T-helper 1 cell treated with Interleukin-12 subunit alpha and Interleukin-12 subunit beta and Interleukin-4 antibody, amounts not matched to agents 30 μg/mL and 1 μg/mL, for 36 hours (primary cell): ENCODE measurements around the gene SPINT2.

Source experiments
- H3K27ac Mint-ChIP-seq: one replicate; pipeline ENCODE4 v1.8.0; 2021; ENCODE audit warnings: mild to moderate bottlenecking, mixed read lengths
- H3K27me3 Mint-ChIP-seq: one replicate; pipeline ENCODE4 v1.8.0; 2021; ENCODE audit warnings: low read depth, mixed read lengths
- H3K36me3 Mint-ChIP-seq: one replicate; pipeline ENCODE4 v1.8.0; 2021; ENCODE audit warnings: low read depth, mixed read lengths
- H3K4me1 Mint-ChIP-seq: one replicate; pipeline ENCODE4 v1.8.0; 2021; ENCODE audit warnings: low read depth, mixed read lengths
- H3K4me3 Mint-ChIP-seq: one replicate; pipeline ENCODE4 v1.8.0; 2021; ENCODE audit warnings: mild to moderate bottlenecking, moderate library complexity, mixed read lengths
- H3K9me3 Mint-ChIP-seq: one replicate; pipeline ENCODE4 v1.8.0; 2021; ENCODE audit warnings: mixed read lengths

SPINT2 gene

GRCh38 chr19:38308006-38308766 lies 43.8 kb downstream of the SPINT2 start:
- Mint-ChIP-seq H3K4me1 (peaks cover 9% of the 10 kb centered on the region), H3K27ac (no peak overlapping the region), H3K4me3 (no peak overlapping the region), H3K9me3 (no peaks in the 10 kb centered on the region), H3K27me3 (no peaks in the 10 kb centered on the region), H3K36me3 (peaks cover 18% of the 10 kb centered on the region)

- H3K4me1 Mint-ChIP-seq, result peaks cover 9% of the 10 kb centered on the region
- no peaks in the 10 kb centered on the region for H3K9me3 Mint-ChIP-seq
- H3K4me3 Mint-ChIP-seq, result no peak overlapping the region
- no peaks in the 10 kb centered on the region for H3K27me3 Mint-ChIP-seq
- no peak overlapping the region for H3K27ac Mint-ChIP-seq
- H3K36me3 Mint-ChIP-seq, result peaks cover 18% of the 10 kb centered on the region
Measured at GRCh38 chr19:38308926-38309614, 44.7 kb downstream of the SPINT2 start.

GRCh38 chr19:38309615-38310278 lies 45.4 kb downstream of the SPINT2 start:
- Mint-ChIP-seq H3K4me1 (peaks cover 11% of the 10 kb centered on the region), H3K9me3 (no peaks in the 10 kb centered on the region), H3K36me3 (peaks cover 18% of the 10 kb centered on the region), H3K4me3 (no peak overlapping the region), H3K27me3 (no peaks in the 10 kb centered on the region), H3K27ac (no peak overlapping the region)

GRCh38 chr19:38310279-38310670 lies 45.9 kb downstream of the SPINT2 start:
- Mint-ChIP-seq H3K27ac (no peak overlapping the region), H3K4me1 (peaks cover 15% of the 10 kb centered on the region), H3K27me3 (no peaks in the 10 kb centered on the region), H3K36me3 (peaks cover 19% of the 10 kb centered on the region), H3K4me3 (no peak overlapping the region), H3K9me3 (no peaks in the 10 kb centered on the region)

- no peak overlapping the region for H3K27ac Mint-ChIP-seq
Measured at GRCh38 chr19:38310986-38311385, 46.6 kb downstream of the SPINT2 start.

GRCh38 chr19:38315657-38316476 lies 51.5 kb downstream of the SPINT2 start, which contains the start of gene YIF1B:
YIF1B (minus strand) TSS chr19:38315947; CDS start chr19:38315917, 30 bp downstream.
- H3K4me1 Mint-ChIP-seq, result peaks cover 45% of the 10 kb centered on the region
- H3K27ac Mint-ChIP-seq, result peak within 1 kb of the TSS; percentile 94
- H3K9me3 Mint-ChIP-seq, result no peaks in the 10 kb centered on the region
- H3K36me3 Mint-ChIP-seq, result peaks cover 4% of the 10 kb centered on the region
- H3K4me3 Mint-ChIP-seq, result peak within 1 kb of the TSS; percentile 91
- no peaks in the 10 kb centered on the region for H3K27me3 Mint-ChIP-seq

More at GRCh38 chr19:38310986-38311385, 46.6 kb downstream of the SPINT2 start:
- Mint-ChIP-seq H3K27me3 (no peaks in the 10 kb centered on the region), H3K4me3 (no peak overlapping the region), H3K9me3 (no peaks in the 10 kb centered on the region), H3K36me3 (peaks cover 19% of the 10 kb centered on the region), H3K4me1 (peaks cover 15% of the 10 kb centered on the region)

- H3K4me3 Mint-ChIP-seq, result peak overlapping the region; percentile 91
- H3K4me1 Mint-ChIP-seq, result peaks cover 50% of the 10 kb centered on the region
- H3K27me3 Mint-ChIP-seq, result no peaks in the 10 kb centered on the region
- H3K36me3 Mint-ChIP-seq, result peaks cover 1% of the 10 kb centered on the region
- peak overlapping the region; percentile 91 for H3K27ac Mint-ChIP-seq
- H3K9me3 Mint-ChIP-seq, result no peaks in the 10 kb centered on the region
Measured at GRCh38 chr19:38316477-38317067, 52.2 kb downstream of the SPINT2 start.

- peaks cover 56% of the 10 kb centered on the region for H3K4me1 Mint-ChIP-seq
- H3K9me3 Mint-ChIP-seq, result no peaks in the 10 kb centered on the region
- peaks cover 1% of the 10 kb centered on the region for H3K36me3 Mint-ChIP-seq
- peak overlapping the region; percentile 91 for H3K27ac Mint-ChIP-seq
- peak overlapping the region; percentile 91 for H3K4me3 Mint-ChIP-seq
- H3K27me3 Mint-ChIP-seq, result no peaks in the 10 kb centered on the region
Measured at GRCh38 chr19:38317104-38317612, 52.8 kb downstream of the SPINT2 start.

- H3K27ac Mint-ChIP-seq, result peak overlapping the region; percentile 57
- H3K4me3 Mint-ChIP-seq, result peak overlapping the region; percentile 79
- H3K4me1 Mint-ChIP-seq, result peaks cover 56% of the 10 kb centered on the region
Measured at GRCh38 chr19:38318660-38319059, 54.3 kb downstream of the SPINT2 start.

GRCh38 chr19:38319421-38320258 lies 55.3 kb downstream of the SPINT2 start, which contains the start of gene KCNK6:
KCNK6 (plus strand) TSS chr19:38319845; CDS start chr19:38319951, 106 bp downstream.
- H3K4me3 Mint-ChIP-seq, result peak within 1 kb of the TSS; percentile 82
- H3K9me3 Mint-ChIP-seq, result no peaks in the 10 kb centered on the region
- no peaks in the 10 kb centered on the region for H3K27me3 Mint-ChIP-seq
- H3K27ac Mint-ChIP-seq, result peak within 1 kb of the TSS; percentile 57
- H3K36me3 Mint-ChIP-seq, result peaks cover 5% of the 10 kb centered on the region
- peaks cover 55% of the 10 kb centered on the region for H3K4me1 Mint-ChIP-seq

More at GRCh38 chr19:38318660-38319059, 54.3 kb downstream of the SPINT2 start:
- Mint-ChIP-seq H3K27me3 (no peaks in the 10 kb centered on the region), H3K9me3 (no peaks in the 10 kb centered on the region), H3K36me3 (peaks cover 1% of the 10 kb centered on the region)

GRCh38 chr19:38320969-38321339 lies 56.6 kb downstream of the SPINT2 start:
- Mint-ChIP-seq H3K4me3 (peak overlapping the region; percentile 82), H3K9me3 (no peaks in the 10 kb centered on the region), H3K36me3 (peaks cover 7% of the 10 kb centered on the region), H3K4me1 (peaks cover 53% of the 10 kb centered on the region), H3K27ac (no peak overlapping the region), H3K27me3 (no peaks in the 10 kb centered on the region)

GRCh38 chr19:38321646-38322196 lies 57.3 kb downstream of the SPINT2 start:
- H3K9me3 Mint-ChIP-seq, result no peaks in the 10 kb centered on the region
- H3K36me3 Mint-ChIP-seq, result peaks cover 7% of the 10 kb centered on the region
- H3K27me3 Mint-ChIP-seq, result no peaks in the 10 kb centered on the region
- H3K27ac Mint-ChIP-seq, result peak overlapping the region; percentile 16
- H3K4me1 Mint-ChIP-seq, result peaks cover 47% of the 10 kb centered on the region
- H3K4me3 Mint-ChIP-seq, result peak overlapping the region; percentile 82
